Endodermal cell (in vitro differentiated cells): Measurements from ENCODE around the gene TP53. TPM values are rescaled to one million over a fixed set of nuclear protein-coding genes. Genes with fewer than 3 reads are reported as not detected.

Experiments used
- DNase-seq: peaks from one replicate; pipeline ENCODE4 v3.0.0-alpha.2; 2017
- H3K27ac ChIP-seq: 2 replicates; pipeline ENCODE4 v1.5.1; 2013; ENCODE audit warnings: mild to moderate bottlenecking, low read depth, low read length, moderate library complexity
- H3K27me3 ChIP-seq: 2 replicates; pipeline ENCODE4 v1.6.1; 2013; ENCODE audit warnings: mild to moderate bottlenecking, low read length, moderate library complexity; ENCODE audit not compliant: insufficient read depth, control insufficient read depth, poor library complexity, severe bottlenecking
- H3K36me3 ChIP-seq: 2 replicates; pipeline ENCODE4 v1.7.0; 2013; ENCODE audit warnings: mild to moderate bottlenecking, low read length, moderate library complexity; ENCODE audit not compliant: control insufficient read depth, insufficient read depth
- H3K4me1 ChIP-seq: one replicate; pipeline ENCODE4 v1.7.0; 2013; ENCODE audit warnings: low read length; ENCODE audit not compliant: control insufficient read depth, insufficient read depth
- H3K4me3 ChIP-seq: 2 replicates; pipeline ENCODE4 v1.5.1; 2013; ENCODE audit warnings: mild to moderate bottlenecking, low read length, moderate library complexity
- H3K9ac ChIP-seq: 2 replicates; pipeline ENCODE4 v1.6.1; 2013; ENCODE audit warnings: mild to moderate bottlenecking, low read length, moderate library complexity; ENCODE audit not compliant: poor library complexity, severe bottlenecking; ENCODE audit errors: extremely low read depth
- H3K9me3 ChIP-seq: 2 replicates; pipeline ENCODE4 v1.6.1; 2013; ENCODE audit warnings: mild to moderate bottlenecking, low read length, moderate library complexity; ENCODE audit not compliant: control insufficient read depth
- H3K27ac Mint-ChIP-seq: 2 replicates; pipeline ENCODE4 v1.8.0; 2020; ENCODE audit warnings: mixed read lengths
- H3K27me3 Mint-ChIP-seq: 2 replicates; pipeline ENCODE4 v1.8.0; 2021; ENCODE audit warnings: mild to moderate bottlenecking, mixed read lengths; ENCODE audit not compliant: insufficient read depth
- H3K36me3 Mint-ChIP-seq: 2 replicates; pipeline ENCODE4 v1.8.0; 2020; ENCODE audit warnings: low read depth, mixed read lengths
- H3K4me1 Mint-ChIP-seq: 2 replicates; pipeline ENCODE4 v1.8.0; 2020; ENCODE audit warnings: mixed read lengths
- H3K4me3 Mint-ChIP-seq: 2 replicates; pipeline ENCODE4 v1.8.0; 2020; ENCODE audit warnings: mild to moderate bottlenecking, moderate library complexity, mixed read lengths
- H3K9me3 Mint-ChIP-seq: 2 replicates; pipeline ENCODE4 v1.8.0; 2020; ENCODE audit warnings: mild to moderate bottlenecking, mixed read lengths
- WGBS, 2 experiments: methylation state at CpG; one replicate each; pipeline versions ENCODE4 v1.1.5 to v1.1.7; 2013; ENCODE audit warnings: missing lambda C conversion rate in 2 of 2, mixed read lengths in 1 of 2; ENCODE audit not compliant: insufficient coverage in 1 of 2, insufficient read length in 1 of 2; 5-methylcytosine and 5-hydroxymethylcytosine counted together
- total RNA-seq, 2 donors: library from RNA; stranded (reverse); fragmentation: NEBNext Ultra II Directional in 1 of 2; extraction: Animal tissue kit (Norgen Biotek cat#: 25700) in 1 of 2; gene quantifications; 2 replicates in 1 of 2; 3 replicates in 1 of 2; pipeline ENCODE4 v1.2.1, GENCODE V29; 2021
- TF ChIP-seq, protein P1 (sequence below): fragments of 200-600 bp; sonication (generic); conservative IDR thresholded peaks from 2 replicates; pipeline ENCODE4 v1.5.0; 2021; ENCODE audit warnings: antibody characterized with exemption, mild to moderate bottlenecking

Gene TP53
- total RNA-seq, 2 donors from 2014 or later = 113 to 130 TPM

DNA sequence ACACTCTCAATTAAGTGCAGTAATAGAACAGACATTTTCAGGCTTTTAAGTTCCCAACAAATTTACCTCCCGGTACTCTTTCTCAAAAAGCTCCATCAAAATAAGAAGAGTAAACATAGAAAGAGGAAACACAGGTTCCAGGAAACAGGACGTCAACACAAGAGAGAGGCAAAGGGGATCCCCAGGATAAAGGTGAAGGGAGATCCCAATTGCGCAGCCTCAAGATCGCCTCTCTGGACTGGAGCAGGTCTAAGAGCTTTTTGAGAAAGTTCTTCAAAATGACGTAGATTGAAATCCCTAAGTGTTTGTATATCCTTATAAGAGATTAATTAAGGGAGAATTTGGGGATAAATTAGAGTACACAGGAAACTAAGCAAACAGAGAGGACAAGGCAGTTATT, 68.7 kb downstream of the TP53 start:
- Mint-ChIP-seq H3K27ac (no peak overlapping the region), H3K27me3 (no peaks in the 10 kb centered on the region), H3K4me3 (no peak overlapping the region), H3K9me3 (no peaks in the 10 kb centered on the region), H3K36me3 (no peaks in the 10 kb centered on the region), H3K4me1 (peaks cover 3% of the 10 kb centered on the region)
- 92 to 94% methylated on average over 4 to 5 of the region's 5 CpGs for WGBS, 2 experiments
- no peak overlapping the region for H3K4me3 ChIP-seq
- H3K27ac ChIP-seq = no peak overlapping the region
- TF ChIP-seq, protein P1, sequence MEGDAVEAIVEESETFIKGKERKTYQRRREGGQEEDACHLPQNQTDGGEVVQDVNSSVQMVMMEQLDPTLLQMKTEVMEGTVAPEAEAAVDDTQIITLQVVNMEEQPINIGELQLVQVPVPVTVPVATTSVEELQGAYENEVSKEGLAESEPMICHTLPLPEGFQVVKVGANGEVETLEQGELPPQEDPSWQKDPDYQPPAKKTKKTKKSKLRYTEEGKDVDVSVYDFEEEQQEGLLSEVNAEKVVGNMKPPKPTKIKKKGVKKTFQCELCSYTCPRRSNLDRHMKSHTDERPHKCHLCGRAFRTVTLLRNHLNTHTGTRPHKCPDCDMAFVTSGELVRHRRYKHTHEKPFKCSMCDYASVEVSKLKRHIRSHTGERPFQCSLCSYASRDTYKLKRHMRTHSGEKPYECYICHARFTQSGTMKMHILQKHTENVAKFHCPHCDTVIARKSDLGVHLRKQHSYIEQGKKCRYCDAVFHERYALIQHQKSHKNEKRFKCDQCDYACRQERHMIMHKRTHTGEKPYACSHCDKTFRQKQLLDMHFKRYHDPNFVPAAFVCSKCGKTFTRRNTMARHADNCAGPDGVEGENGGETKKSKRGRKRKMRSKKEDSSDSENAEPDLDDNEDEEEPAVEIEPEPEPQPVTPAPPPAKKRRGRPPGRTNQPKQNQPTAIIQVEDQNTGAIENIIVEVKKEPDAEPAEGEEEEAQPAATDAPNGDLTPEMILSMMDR = no peak
- H3K36me3 ChIP-seq = no peaks in the 10 kb centered on the region
- no peaks in the 10 kb centered on the region for H3K9me3 ChIP-seq
- no peak for DNase-seq
- no peaks in the 10 kb centered on the region for H3K27me3 ChIP-seq
- no peak overlapping the region for H3K9ac ChIP-seq
- H3K4me1 ChIP-seq = no peaks in the 10 kb centered on the region

Other genes starting within 250 kb of the TP53 start
- 1 to 10 TPM; 4.0 to 8.8 TPM for gene FGF11, start 248.0 kb downstream of the TP53 start, total RNA-seq
- gene CHRNB1, start 242.4 kb downstream of the TP53 start, total RNA-seq = 10 to 100 TPM in 1 of 2 donors, 1 to 10 TPM in 1; 8.7 to 11.6 TPM
- 10 to 100 TPM; 18.8 to 25.5 TPM for gene ZBTB4, start 207.9 kb downstream of the TP53 start, total RNA-seq
- gene SLC35G6, start 206.0 kb downstream of the TP53 start, total RNA-seq = under 1 TPM in 1 of 2 donors, not detected in 1; 0.33 TPM
- gene POLR2A, start 203.1 kb downstream of the TP53 start, total RNA-seq = 100 to 1,000 TPM; 129 to 189 TPM
- 1 to 10 TPM; 8.3 to 8.4 TPM for gene TNFSF12, start 138.4 kb downstream of the TP53 start, total RNA-seq
- gene TNFSF13, start 128.7 kb downstream of the TP53 start, total RNA-seq = 1 to 10 TPM; 1.7 to 3.0 TPM
- 10 to 100 TPM; 71.5 to 82.3 TPM for gene SENP3, start 125.6 kb downstream of the TP53 start, total RNA-seq
- gene CD68, start 107.9 kb downstream of the TP53 start, total RNA-seq = under 1 TPM in 1 of 2 donors, not detected in 1; 0.44 TPM
- gene MPDU1, start 103.6 kb downstream of the TP53 start, total RNA-seq = 10 to 100 TPM; 47.4 to 56.6 TPM
- gene SOX15, start 97.4 kb downstream of the TP53 start, total RNA-seq = 1 to 10 TPM; 6.4 to 7.3 TPM
- 10 to 100 TPM; 52.1 to 53.9 TPM for gene FXR2, start 72.6 kb downstream of the TP53 start, total RNA-seq
- 100 to 1,000 TPM in 1 of 2 donors, 10 to 100 TPM in 1; 82.7 to 103 TPM for gene SAT2, start 59.7 kb downstream of the TP53 start, total RNA-seq
- 1 to 10 TPM in 1 of 2 donors, under 1 TPM in 1; 0.77 to 1.9 TPM for gene SHBG, start 57.4 kb downstream of the TP53 start, total RNA-seq
- 1 to 10 TPM; 6.4 to 7.5 TPM for gene ATP1B2, start 36.6 kb downstream of the TP53 start, total RNA-seq
- 10 to 100 TPM; 21.7 to 30.8 TPM for gene WRAP53, start 987 bp upstream of the TP53 start, total RNA-seq
- 10 to 100 TPM; 12.8 to 15.0 TPM for gene EFNB3, start 17.7 kb upstream of the TP53 start, total RNA-seq
- under 1 TPM; 0.42 to 0.69 TPM for gene DNAH2, start 30.3 kb upstream of the TP53 start, total RNA-seq
- 10 to 100 TPM; 53.3 to 60.3 TPM for gene KDM6B, start 146.7 kb upstream of the TP53 start, total RNA-seq
- 10 to 100 TPM; 16.8 to 26.8 TPM for gene TMEM88, start 167.6 kb upstream of the TP53 start, total RNA-seq
- gene NAA38, start 170.1 kb upstream of the TP53 start, total RNA-seq = 10 to 100 TPM; 38.9 to 44.8 TPM
- gene CYB5D1, start 170.5 kb upstream of the TP53 start, total RNA-seq = 10 to 100 TPM; 10.6 to 12.9 TPM
- 10 to 100 TPM; 55.0 to 64.1 TPM for gene CHD3, start 201.3 kb upstream of the TP53 start, total RNA-seq
- gene RNF227, start 228.8 kb upstream of the TP53 start, total RNA-seq = 1 to 10 TPM; 1.1 to 1.6 TPM
- 1 to 10 TPM; 4.0 to 6.5 TPM for gene KCNAB3, start 242.4 kb upstream of the TP53 start, total RNA-seq
- gene TRAPPC1, start 244.5 kb upstream of the TP53 start, total RNA-seq = 100 to 1,000 TPM; 150 to 170 TPM
- gene CNTROB, start 244.7 kb upstream of the TP53 start, total RNA-seq = 10 to 100 TPM; 47.5 to 57.4 TPM